22Rv1 (cell line): ENCODE results near the gene LIMA1.

Experiments used
- CTCF ChIP-seq: fragments of 450-650 bp; IDR thresholded peaks from 2 replicates; pipeline ENCODE4 v1.5.1; 2017; ENCODE audit warnings: mild to moderate bottlenecking
- ZFX ChIP-seq: fragments of 450-650 bp; IDR thresholded peaks from 2 replicates; pipeline ENCODE4 v1.6.1; 2017; ENCODE audit warnings: antibody characterized with exemption, borderline replicate concordance

GRCh38 chr12:50196537-50196936, 86.8 kb downstream of the LIMA1 start:
- TF ChIP-seq CTCF (no peak), ZFX (no peak)
